SK-N-SH (cell line): ENCODE results near the gene BABAM2. TPM values are rescaled to one million over a fixed set of nuclear protein-coding genes. Genes with fewer than 3 reads are reported as not detected.

Experiments used
- CTCF ChIA-PET: fragments of 300-600, 350-600 bp; formaldehyde crosslinking; extraction: SDS; loops from one replicate; lab custom pipeline; 2021; lab: Yijun Ruan, JAX
- POLR2A ChIA-PET: fragments of 350-600 bp; sonication (Branson Sonifier 250); formaldehyde crosslinking; extraction: SDS; loops from one replicate; lab custom pipeline; 2020; ENCODE audit warnings: antibody characterized with exemption, inconsistent platforms; lab: Yijun Ruan, JAX
- DNase-seq: peaks from one replicate; pipeline ENCODE4 v3.0.0; 2012
- H2AFZ ChIP-seq: fragments of 200-600 bp; sonication (generic); 2 replicates; pipeline ENCODE4 v1.8.1; 2016; ENCODE audit warnings: antibody characterized with exemption, mild to moderate bottlenecking, low read depth
- H3F3A ChIP-seq: fragments of 200-600 bp; sonication (generic); replicated peaks from 2 replicates; pipeline ENCODE3; 2016; ENCODE audit warnings: antibody characterized with exemption, mild to moderate bottlenecking; ENCODE audit not compliant: insufficient read depth
- H3K27ac ChIP-seq, 2 experiments: fragments of 200-500 bp in 1 of 2; fragments of 200-600 bp in 1 of 2; sonication (Bioruptor generic) in 1 of 2; sonication (generic), shearing (Covaris generic) in 1 of 2; 2 replicates each; pipeline versions ENCODE4 v1.5.1 to v1.6.1; 2014 to 2016; ENCODE audit warnings: low read depth in 2 of 2, inconsistent platforms in 1 of 2, low read length in 1 of 2, mild to moderate bottlenecking in 1 of 2, mixed read lengths in 1 of 2
- H3K27me3 ChIP-seq: fragments of 200-600 bp; sonication (generic), shearing (Covaris generic); 2 replicates; pipeline ENCODE4 v1.6.1; 2016; ENCODE audit warnings: mixed run types; ENCODE audit not compliant: insufficient read depth
- H3K36me3 ChIP-seq, 2 experiments: fragments of 200-500 bp in 1 of 2; fragments of 200-600 bp in 1 of 2; sonication (Bioruptor generic) in 1 of 2; sonication (generic) in 1 of 2; replicated peaks in 1 of 2; 2 replicates each; pipeline versions ENCODE3 to v1.5.1; 2014 to 2016; ENCODE audit warnings: low read length in 1 of 2, mild to moderate bottlenecking in 1 of 2; ENCODE audit not compliant: insufficient read depth in 2 of 2, control insufficient read depth in 1 of 2
- H3K4me1 ChIP-seq, 2 experiments: fragments of 200-500 bp in 1 of 2; fragments of 200-600 bp in 1 of 2; sonication (Bioruptor generic) in 1 of 2; sonication (generic), shearing (Covaris generic) in 1 of 2; 2 replicates each; pipeline versions ENCODE4 v1.5.1 to v1.6.1; 2014 to 2016; ENCODE audit warnings: low read depth in 1 of 2, low read length in 1 of 2, mixed run types in 1 of 2; ENCODE audit not compliant: insufficient read depth in 2 of 2, control insufficient read depth in 1 of 2
- H3K4me2 ChIP-seq: fragments of 200-600 bp; sonication (generic), shearing (Covaris generic); 2 replicates; pipeline ENCODE4 v1.6.1; 2017; ENCODE audit warnings: mixed run types
- H3K4me3 ChIP-seq, 2 experiments: fragments of 200-500 bp in 1 of 2; fragments of 200-600 bp in 1 of 2; sonication (Bioruptor generic) in 1 of 2; sonication (generic), shearing (Covaris generic) in 1 of 2; 2 replicates each; pipeline versions ENCODE4 v1.5.1 to v1.8.1; 2014 to 2016; ENCODE audit warnings: low read depth in 2 of 2, inconsistent platforms in 1 of 2, low read length in 1 of 2, mild to moderate bottlenecking in 1 of 2, mixed read lengths in 1 of 2, moderate library complexity in 1 of 2
- H3K79me2 ChIP-seq: fragments of 200-600 bp; sonication (generic); 2 replicates; pipeline ENCODE4 v1.8.1; 2017; ENCODE audit warnings: mild to moderate bottlenecking; ENCODE audit not compliant: insufficient read depth
- H3K9ac ChIP-seq: fragments of 200-600 bp; sonication (generic); 2 replicates; pipeline ENCODE4 v1.6.1; 2017; ENCODE audit warnings: mixed run types
- H3K9me2 ChIP-seq: fragments of 200-600 bp; sonication (generic); 2 replicates; pipeline ENCODE4 v1.6.1; 2017; ENCODE audit warnings: mixed run types
- H3K9me3 ChIP-seq: fragments of 200-600 bp; sonication (generic); 2 replicates; pipeline ENCODE4 v1.6.1; 2017; ENCODE audit warnings: mixed run types, mild to moderate bottlenecking, moderate library complexity
- H4K20me1 ChIP-seq: fragments of 200-600 bp; sonication (generic); 2 replicates; pipeline ENCODE4 v1.6.1; 2017; ENCODE audit warnings: mild to moderate bottlenecking, mixed run types; ENCODE audit not compliant: insufficient read depth
- CHD2 ChIP-seq: fragments of 150-350 bp; IDR thresholded peaks from 2 replicates; pipeline ENCODE4 v1.6.1; 2018; ENCODE audit warnings: low read length; ENCODE audit not compliant: partially characterized antibody
- EP300 ChIP-seq, 2 experiments: IDR thresholded peaks; 2 replicates each; pipeline versions ENCODE4 v1.4.0 to v1.6.1; 2012; ENCODE audit warnings: borderline replicate concordance in 1 of 2, low read depth in 1 of 2, low read length in 1 of 2
- GATA2 ChIP-seq: sonication (generic); formaldehyde crosslinking; IDR thresholded peaks from 2 replicates; pipeline ENCODE4 v1.5.0; 2020; ENCODE audit warnings: mild to moderate bottlenecking, missing genetic modification reagents
- JUND ChIP-seq: IDR thresholded peaks from 2 replicates; pipeline ENCODE4 v1.4.0; 2012
- MEF2A ChIP-seq: IDR thresholded peaks from 2 replicates; pipeline ENCODE4 v1.4.0; 2012; ENCODE audit warnings: low read depth, borderline replicate concordance
- NFIC ChIP-seq: IDR thresholded peaks from 2 replicates; pipeline ENCODE4 v1.4.0; 2012; ENCODE audit warnings: borderline replicate concordance
- RXRA ChIP-seq: IDR thresholded peaks from 2 replicates; pipeline ENCODE4 v1.4.0; 2012; ENCODE audit warnings: low read depth, mild to moderate bottlenecking, borderline replicate concordance
- SIN3A ChIP-seq: IDR thresholded peaks from 2 replicates; pipeline ENCODE4 v1.6.1; 2012; ENCODE audit warnings: low read depth, mild to moderate bottlenecking, low read length, moderate library complexity, borderline replicate concordance
- TEAD4 ChIP-seq: IDR thresholded peaks from 2 replicates; pipeline ENCODE4 v1.4.0; 2012; ENCODE audit warnings: mild to moderate bottlenecking, borderline replicate concordance; ENCODE audit not compliant: insufficient read depth
- WGBS: methylation state at CpG from one replicate; pipeline ENCODE4 v1.1.6; 2017; ENCODE audit warnings: low lambda C conversion rate; 5-methylcytosine and 5-hydroxymethylcytosine counted together
- polyA plus RNA-seq, 3 experiments: library from polyadenylated mRNA; depleted of rRNA; stranded (reverse); fragments of >200 nt; gene quantifications; 2 replicates each; pipeline ENCODE4 v1.2.3, GENCODE V29; 2012
- TF ChIP-seq, protein P1 (sequence below): fragments of 200-600 bp; sonication (generic); IDR thresholded peaks from 2 replicates; pipeline ENCODE4 v1.6.1; 2017; ENCODE audit warnings: antibody characterized with exemption, mild to moderate bottlenecking, moderate library complexity
- TF ChIP-seq, protein P2 (sequence below): IDR thresholded peaks from 2 replicates; pipeline ENCODE4 v1.6.1; 2012; ENCODE audit warnings: mild to moderate bottlenecking, low read depth, low read length, moderate library complexity

The BABAM2 gene
- polyA plus RNA-seq, 1 of the 3 experiments (the other 2 are of a cell fraction), result 34.0 TPM

DNA sequence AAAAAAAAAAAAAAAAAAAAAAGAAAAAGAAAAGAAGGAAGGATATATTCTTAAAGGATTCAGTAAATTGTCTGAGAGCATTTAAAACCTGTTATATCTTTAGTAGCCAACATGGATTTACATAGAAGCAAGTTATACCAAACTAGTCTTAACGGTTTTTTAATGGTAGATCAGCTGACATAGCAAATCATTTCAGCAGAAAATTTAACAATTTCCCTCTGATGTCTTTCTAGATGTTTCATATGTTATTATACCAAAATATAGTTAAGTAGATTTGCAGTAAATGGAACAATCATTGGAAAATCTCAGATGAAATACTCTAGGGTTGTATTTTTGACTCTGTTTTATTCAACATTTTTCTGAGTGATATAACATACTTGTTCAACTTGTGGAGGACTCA is 72.9 kb downstream of the BABAM2 start:
- peaks cover 22% of the 10 kb centered on the region for H3F3A ChIP-seq
- 93% methylated on average over 1 of the region's 1 CpG for WGBS
- H3K4me3 ChIP-seq, result no peak overlapping the region
- no peak overlapping the region for H2AFZ ChIP-seq
- ChIA-PET POLR2A (interaction anchor here (0.6 kb wide), 1 partner anchor 433 kb away, joined by 3 read pairs; no protein-coding TSS in a partner anchor), CTCF (interaction anchor here (1.0 to 1.2 kb wide), 2 partner anchors 26 to 235 kb away, joined by 3 read pairs; no protein-coding TSS in a partner anchor)
- no peak overlapping the region for H3K4me2 ChIP-seq
- H3K9me3 ChIP-seq, result no peaks in the 10 kb centered on the region
- H4K20me1 ChIP-seq, result no peaks in the 10 kb centered on the region
- H3K36me3 ChIP-seq, result no peaks in the 10 kb centered on the region
- no peak for TF ChIP-seq TEAD4
- TF ChIP-seq CHD2, result no peak
- TF ChIP-seq EP300 (IDR thresholded peaks at IDR 0.05; ENCODE audit: borderline replicate concordance in 1 of 2, low read depth in 1 of 2, low read length in 1 of 2), result no peak
- TF ChIP-seq, protein P1, sequence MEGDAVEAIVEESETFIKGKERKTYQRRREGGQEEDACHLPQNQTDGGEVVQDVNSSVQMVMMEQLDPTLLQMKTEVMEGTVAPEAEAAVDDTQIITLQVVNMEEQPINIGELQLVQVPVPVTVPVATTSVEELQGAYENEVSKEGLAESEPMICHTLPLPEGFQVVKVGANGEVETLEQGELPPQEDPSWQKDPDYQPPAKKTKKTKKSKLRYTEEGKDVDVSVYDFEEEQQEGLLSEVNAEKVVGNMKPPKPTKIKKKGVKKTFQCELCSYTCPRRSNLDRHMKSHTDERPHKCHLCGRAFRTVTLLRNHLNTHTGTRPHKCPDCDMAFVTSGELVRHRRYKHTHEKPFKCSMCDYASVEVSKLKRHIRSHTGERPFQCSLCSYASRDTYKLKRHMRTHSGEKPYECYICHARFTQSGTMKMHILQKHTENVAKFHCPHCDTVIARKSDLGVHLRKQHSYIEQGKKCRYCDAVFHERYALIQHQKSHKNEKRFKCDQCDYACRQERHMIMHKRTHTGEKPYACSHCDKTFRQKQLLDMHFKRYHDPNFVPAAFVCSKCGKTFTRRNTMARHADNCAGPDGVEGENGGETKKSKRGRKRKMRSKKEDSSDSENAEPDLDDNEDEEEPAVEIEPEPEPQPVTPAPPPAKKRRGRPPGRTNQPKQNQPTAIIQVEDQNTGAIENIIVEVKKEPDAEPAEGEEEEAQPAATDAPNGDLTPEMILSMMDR, result no peak
- TF ChIP-seq, protein P2, sequence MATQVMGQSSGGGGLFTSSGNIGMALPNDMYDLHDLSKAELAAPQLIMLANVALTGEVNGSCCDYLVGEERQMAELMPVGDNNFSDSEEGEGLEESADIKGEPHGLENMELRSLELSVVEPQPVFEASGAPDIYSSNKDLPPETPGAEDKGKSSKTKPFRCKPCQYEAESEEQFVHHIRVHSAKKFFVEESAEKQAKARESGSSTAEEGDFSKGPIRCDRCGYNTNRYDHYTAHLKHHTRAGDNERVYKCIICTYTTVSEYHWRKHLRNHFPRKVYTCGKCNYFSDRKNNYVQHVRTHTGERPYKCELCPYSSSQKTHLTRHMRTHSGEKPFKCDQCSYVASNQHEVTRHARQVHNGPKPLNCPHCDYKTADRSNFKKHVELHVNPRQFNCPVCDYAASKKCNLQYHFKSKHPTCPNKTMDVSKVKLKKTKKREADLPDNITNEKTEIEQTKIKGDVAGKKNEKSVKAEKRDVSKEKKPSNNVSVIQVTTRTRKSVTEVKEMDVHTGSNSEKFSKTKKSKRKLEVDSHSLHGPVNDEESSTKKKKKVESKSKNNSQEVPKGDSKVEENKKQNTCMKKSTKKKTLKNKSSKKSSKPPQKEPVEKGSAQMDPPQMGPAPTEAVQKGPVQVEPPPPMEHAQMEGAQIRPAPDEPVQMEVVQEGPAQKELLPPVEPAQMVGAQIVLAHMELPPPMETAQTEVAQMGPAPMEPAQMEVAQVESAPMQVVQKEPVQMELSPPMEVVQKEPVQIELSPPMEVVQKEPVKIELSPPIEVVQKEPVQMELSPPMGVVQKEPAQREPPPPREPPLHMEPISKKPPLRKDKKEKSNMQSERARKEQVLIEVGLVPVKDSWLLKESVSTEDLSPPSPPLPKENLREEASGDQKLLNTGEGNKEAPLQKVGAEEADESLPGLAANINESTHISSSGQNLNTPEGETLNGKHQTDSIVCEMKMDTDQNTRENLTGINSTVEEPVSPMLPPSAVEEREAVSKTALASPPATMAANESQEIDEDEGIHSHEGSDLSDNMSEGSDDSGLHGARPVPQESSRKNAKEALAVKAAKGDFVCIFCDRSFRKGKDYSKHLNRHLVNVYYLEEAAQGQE, result no peak
- no peak for TF ChIP-seq SIN3A
- TF ChIP-seq RXRA, result no peak
- TF ChIP-seq, all 33 proteins: peak for 0
- Histone ChIP-seq H3K79me2 (no peaks in the 10 kb centered on the region), H3K9ac (no peak overlapping the region), H3K27ac (no peak overlapping the region), H3K27me3 (no peaks in the 10 kb centered on the region), H3K9me2 (no peaks in the 10 kb centered on the region), H3K4me1 (peaks cover 8 to 26% of the 10 kb centered on the region in 2 experiments)
- DNase-seq, result no peak

DNA sequence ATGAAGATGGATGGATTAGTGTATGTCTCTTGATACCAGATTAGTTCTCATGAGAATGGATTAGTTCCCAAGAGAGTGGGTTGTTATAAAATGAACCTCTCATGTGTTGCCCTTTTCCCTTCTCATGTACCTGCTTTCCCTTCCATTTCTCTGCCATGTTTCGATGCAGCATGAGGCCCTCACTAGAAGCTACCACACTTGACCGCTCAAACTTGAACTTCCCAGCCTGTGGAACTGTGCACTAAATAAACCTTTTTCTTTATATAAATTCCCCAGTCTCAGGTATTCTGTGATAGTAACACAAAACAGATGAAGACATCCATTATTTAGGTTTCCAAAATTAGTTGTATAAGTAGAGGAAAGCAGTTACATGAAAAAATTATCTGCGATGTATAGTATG is 73.5 kb downstream of the BABAM2 start:
- Histone ChIP-seq H3K9me3 (no peaks in the 10 kb centered on the region), H3K4me2 (no peak overlapping the region), H4K20me1 (no peaks in the 10 kb centered on the region), H3K4me1 (peaks cover 8 to 21% of the 10 kb centered on the region in 2 experiments), H3K79me2 (no peaks in the 10 kb centered on the region), H3K9me2 (no peaks in the 10 kb centered on the region), H3K36me3 (no peaks in the 10 kb centered on the region), H3F3A (peaks cover 22% of the 10 kb centered on the region), H3K4me3 (no peak overlapping the region), H2AFZ (no peak overlapping the region), H3K9ac (no peak overlapping the region), H3K27me3 (no peaks in the 10 kb centered on the region), H3K27ac (no peak overlapping the region)
- no peak for DNase-seq
- ChIA-PET POLR2A (no interaction called here), CTCF (no interaction called here)
- WGBS, result 98% methylated on average over 3 of the region's 3 CpGs
- no peak for TF ChIP-seq MEF2A
- no peak for TF ChIP-seq NFIC
- TF ChIP-seq JUND, result no peak
- TF ChIP-seq GATA2 (CRISPR knock-in tag), result no peak
- no peak for TF ChIP-seq SIN3A
